Mesendoderm (in vitro differentiated cells): ENCODE results near the gene PLCE1.
"Not testable (repeated sequence)": the region's sequence is repeated elsewhere in the genome, so short reads cannot be mapped to it uniquely, and the experiment has no call there.

Experiments used
- DNase-seq: peaks from one replicate; pipeline ENCODE4 v3.0.0; 2013
- H2AK5ac ChIP-seq: 2 replicates; pipeline ENCODE4 v1.6.1; 2013; ENCODE audit warnings: low read length, inconsistent platforms
- H2BK120ac ChIP-seq: 2 replicates; pipeline ENCODE4 v1.6.1; 2013; ENCODE audit warnings: low read depth, mild to moderate bottlenecking, low read length, moderate library complexity, mixed read lengths
- H2BK15ac ChIP-seq: replicated peaks from 2 replicates; pipeline ENCODE4 v1.6.1; 2013; ENCODE audit warnings: low read depth, mild to moderate bottlenecking, moderate library complexity
- H2BK5ac ChIP-seq: 2 replicates; pipeline ENCODE4 v1.6.1; 2013; ENCODE audit warnings: low read length, inconsistent platforms
- H3K18ac ChIP-seq: 2 replicates; pipeline ENCODE4 v1.6.1; 2013; ENCODE audit warnings: mild to moderate bottlenecking, low read length, mixed read lengths
- H3K23ac ChIP-seq: one replicate; pipeline ENCODE4 v1.6.1; 2013; ENCODE audit warnings: low read length
- H3K27ac ChIP-seq: 2 replicates; pipeline ENCODE4 v1.5.1; 2013; ENCODE audit warnings: low read depth, mild to moderate bottlenecking, inconsistent platforms, low read length, moderate library complexity
- H3K27me3 ChIP-seq: 2 replicates; pipeline ENCODE4 v1.6.1; 2013; ENCODE audit warnings: low read length, control low read depth, mild to moderate bottlenecking, inconsistent platforms; ENCODE audit not compliant: insufficient read depth, poor library complexity
- H3K36me3 ChIP-seq: 2 replicates; pipeline ENCODE4 v1.6.1; 2013; ENCODE audit warnings: low read length, inconsistent platforms; ENCODE audit not compliant: control insufficient read depth, insufficient read depth
- H3K4ac ChIP-seq: one replicate; pipeline ENCODE4 v1.6.1; 2013; ENCODE audit warnings: low read depth, mild to moderate bottlenecking, low read length, moderate library complexity
- H3K4me1 ChIP-seq: 2 replicates; pipeline ENCODE4 v1.6.1; 2013; ENCODE audit warnings: low read depth, low read length, inconsistent platforms; ENCODE audit not compliant: control insufficient read depth
- H3K4me2 ChIP-seq: 2 replicates; pipeline ENCODE4 v1.6.1; 2013; ENCODE audit warnings: low read length
- H3K4me3 ChIP-seq: 2 replicates; pipeline ENCODE4 v1.5.1; 2013; ENCODE audit warnings: mild to moderate bottlenecking, low read length
- H3K56ac ChIP-seq: one replicate; pipeline ENCODE4 v1.6.1; 2013; ENCODE audit warnings: low read length
- H3K79me1 ChIP-seq: 2 replicates; pipeline ENCODE4 v1.6.1; 2013; ENCODE audit warnings: low read length, inconsistent platforms
- H3K79me2 ChIP-seq: 2 replicates; pipeline ENCODE4 v1.6.1; 2013; ENCODE audit warnings: mild to moderate bottlenecking, low read length; ENCODE audit not compliant: control insufficient read depth, insufficient read depth
- H3K9ac ChIP-seq: 2 replicates; pipeline ENCODE4 v1.6.1; 2013; ENCODE audit warnings: low read length, inconsistent platforms
- H4K5ac ChIP-seq: one replicate; pipeline ENCODE4 v1.6.1; 2013; ENCODE audit warnings: low read length
- H4K8ac ChIP-seq: one replicate; pipeline ENCODE4 v1.6.1; 2013; ENCODE audit warnings: low read depth, mild to moderate bottlenecking, control low read depth, low read length, moderate library complexity
- WGBS: extraction: QIAGEN DNeasy Blood & Tissue Kit; methylation state at CpG from one replicate; pipeline ENCODE4 v1.1.7; 2013; ENCODE audit warnings: low lambda C conversion rate, missing lambda C conversion rate; ENCODE audit not compliant: insufficient coverage; ENCODE audit errors: extremely low coverage; 5-methylcytosine and 5-hydroxymethylcytosine counted together

PLCE1 gene

GRCh38 chr10:93967756-93968155 lies 26.0 kb upstream of the PLCE1 start:
- Histone ChIP-seq H3K23ac (no peak overlapping the region), H3K4me2 (no peak overlapping the region), H3K4me3 (no peak overlapping the region), H3K27ac (no peak overlapping the region), H2AK5ac (no peak overlapping the region), H4K5ac (no peak overlapping the region), H3K56ac (no peak overlapping the region), H3K79me1 (no peaks in the 10 kb centered on the region), H3K9ac (no peak overlapping the region), H3K27me3 (no peaks in the 10 kb centered on the region), H2BK5ac (no peak overlapping the region), H3K18ac (no peak overlapping the region), H2BK120ac (no peak overlapping the region), H3K36me3 (no peaks in the 10 kb centered on the region), H4K8ac (no peak overlapping the region), H3K4ac (no peak overlapping the region), H2BK15ac (no peak overlapping the region), H3K79me2 (no peaks in the 10 kb centered on the region), H3K4me1 (no peaks in the 10 kb centered on the region)
- no CpG with 5 or more reads among the region's 2 CpGs for WGBS
- no peak for DNase-seq

- Histone ChIP-seq H3K27me3 (no peaks in the 10 kb centered on the region), H3K4me1 (no peaks in the 10 kb centered on the region), H2AK5ac (no peak overlapping the region), H4K5ac (no peak overlapping the region), H3K36me3 (no peaks in the 10 kb centered on the region), H3K79me1 (no peaks in the 10 kb centered on the region), H3K27ac (no peak overlapping the region), H3K23ac (no peak overlapping the region), H2BK5ac (no peak overlapping the region), H3K4me2 (no peak overlapping the region), H2BK15ac (no peak overlapping the region), H3K56ac (no peak overlapping the region), H4K8ac (no peak overlapping the region), H3K18ac (no peak overlapping the region), H2BK120ac (no peak overlapping the region), H3K4ac (no peak overlapping the region), H3K79me2 (no peaks in the 10 kb centered on the region), H3K9ac (no peak overlapping the region), H3K4me3 (no peak overlapping the region)
- DNase-seq = no peak
- WGBS = no CpG with 5 or more reads among the region's 4 CpGs
Measured at GRCh38 chr10:93968540-93968945, 25.2 kb upstream of the PLCE1 start.

GRCh38 chr10:93970433-93971010 lies 23.2 kb upstream of the PLCE1 start:
- H3K9ac ChIP-seq, H3K4me2 ChIP-seq, H4K5ac ChIP-seq, H2BK15ac ChIP-seq, H2BK120ac ChIP-seq, H3K79me1 ChIP-seq, H4K8ac ChIP-seq, H3K18ac ChIP-seq, H3K4ac ChIP-seq, DNase-seq, H3K27ac ChIP-seq, H3K36me3 ChIP-seq, H3K27me3 ChIP-seq, H3K4me3 ChIP-seq, H3K4me1 ChIP-seq, H3K56ac ChIP-seq, H2BK5ac ChIP-seq, H2AK5ac ChIP-seq, H3K79me2 ChIP-seq, H3K23ac ChIP-seq: not testable (repeated sequence)
- WGBS = no CpG with 5 or more reads among the region's 44 CpGs

GRCh38 chr10:93973748-93974445 lies 19.8 kb upstream of the PLCE1 start:
- Histone ChIP-seq H3K4ac (no peak overlapping the region), H3K18ac (no peak overlapping the region), H2BK15ac (no peak overlapping the region), H3K56ac (no peak overlapping the region), H3K4me3 (no peak overlapping the region), H2BK5ac (no peak overlapping the region), H3K23ac (no peak overlapping the region), H3K36me3 (no peaks in the 10 kb centered on the region), H3K27ac (no peak overlapping the region), H3K79me1 (no peaks in the 10 kb centered on the region), H3K9ac (no peak overlapping the region), H3K27me3 (no peaks in the 10 kb centered on the region), H2AK5ac (no peak overlapping the region), H3K4me2 (no peak overlapping the region), H4K8ac (no peak overlapping the region), H3K79me2 (no peaks in the 10 kb centered on the region), H2BK120ac (no peak overlapping the region), H4K5ac (no peak overlapping the region), H3K4me1 (no peaks in the 10 kb centered on the region)
- peak; percentile 86 for DNase-seq
- WGBS = no CpG with 5 or more reads among the region's 2 CpGs

GRCh38 chr10:93977442-93977841 lies 16.3 kb upstream of the PLCE1 start:
- no peaks in the 10 kb centered on the region for H3K79me1 ChIP-seq
- no peak overlapping the region for H3K27ac ChIP-seq
- no peak overlapping the region for H2BK15ac ChIP-seq
- no peak overlapping the region for H3K4ac ChIP-seq
- no peaks in the 10 kb centered on the region for H3K27me3 ChIP-seq
- no peak overlapping the region for H2AK5ac ChIP-seq
- H3K4me1 ChIP-seq = no peaks in the 10 kb centered on the region
- no peaks in the 10 kb centered on the region for H3K36me3 ChIP-seq
- H3K23ac ChIP-seq = no peak overlapping the region
- H3K79me2 ChIP-seq = no peaks in the 10 kb centered on the region
- WGBS = no CpG with 5 or more reads among the region's 3 CpGs
- no peak overlapping the region for H3K4me3 ChIP-seq
- no peak overlapping the region for H3K9ac ChIP-seq
- H2BK120ac ChIP-seq = no peak overlapping the region
- H4K5ac ChIP-seq = no peak overlapping the region
- H3K56ac ChIP-seq = no peak overlapping the region
- H4K8ac ChIP-seq = no peak overlapping the region
- H3K4me2 ChIP-seq = no peak overlapping the region
- no peak overlapping the region for H3K18ac ChIP-seq
- DNase-seq = peak; percentile 7
- H2BK5ac ChIP-seq = no peak overlapping the region

- no peak overlapping the region for H4K8ac ChIP-seq
- H2BK5ac ChIP-seq = no peak overlapping the region
- H3K36me3 ChIP-seq = no peaks in the 10 kb centered on the region
- no peak overlapping the region for H3K9ac ChIP-seq
- H2AK5ac ChIP-seq = no peak overlapping the region
- no peak overlapping the region for H3K4ac ChIP-seq
- no peak for DNase-seq
- H3K27ac ChIP-seq = no peak overlapping the region
- no peak overlapping the region for H3K4me2 ChIP-seq
- H2BK120ac ChIP-seq = no peak overlapping the region
- no peaks in the 10 kb centered on the region for H3K27me3 ChIP-seq
- no peak overlapping the region for H3K56ac ChIP-seq
- no peak overlapping the region for H2BK15ac ChIP-seq
- H3K79me1 ChIP-seq = no peaks in the 10 kb centered on the region
- no peak overlapping the region for H3K18ac ChIP-seq
- H3K23ac ChIP-seq = no peak overlapping the region
- H3K4me1 ChIP-seq = no peaks in the 10 kb centered on the region
- H3K79me2 ChIP-seq = no peaks in the 10 kb centered on the region
- H3K4me3 ChIP-seq = no peak overlapping the region
- no peak overlapping the region for H4K5ac ChIP-seq
- no CpG with 5 or more reads among the region's 3 CpGs for WGBS
Measured at GRCh38 chr10:93980486-93980885, 13.2 kb upstream of the PLCE1 start.
